IMR-90 (cell line): Measurements from ENCODE around the gene PLXNA1.

Experiments used
- BHLHE40 ChIP-seq: fragments of 150-350 bp; IDR thresholded peaks from 2 replicates; pipeline ENCODE4 v1.6.1; 2016; ENCODE audit warnings: mild to moderate bottlenecking, low read depth, low read length
- CTCF ChIP-seq: conservative IDR thresholded peaks from 2 replicates; pipeline ENCODE4 v1.5.1; 2012; ENCODE audit warnings: mild to moderate bottlenecking, low read depth, low read length, improper control_type of control experiment
- ELK1 ChIP-seq: fragments of 150-350 bp; IDR thresholded peaks from 2 replicates; pipeline ENCODE4 v1.6.1; 2016; ENCODE audit warnings: low read depth, mild to moderate bottlenecking, low read length, moderate library complexity, borderline replicate concordance
- FOS ChIP-seq: fragments of 150-350 bp; IDR thresholded peaks from 2 replicates; pipeline ENCODE4 v1.6.1; 2016; ENCODE audit warnings: low read depth, low read length
- POLR2A ChIP-seq: IDR thresholded peaks from 2 replicates; pipeline ENCODE4 v1.6.1; 2012; ENCODE audit warnings: mild to moderate bottlenecking, low read depth, low read length
- RAD21 ChIP-seq: IDR thresholded peaks from 2 replicates; pipeline ENCODE4 v1.6.1; 2012; ENCODE audit warnings: low read length, improper control_type of control experiment
- SMC3 ChIP-seq: fragments of 150-350 bp; IDR thresholded peaks from 2 replicates; pipeline ENCODE4 v1.6.1; 2016; ENCODE audit warnings: low read depth, mild to moderate bottlenecking, antibody characterized with exemption, low read length, moderate library complexity

GRCh38 chr3:127003601-127004280 lies 20.8 kb downstream of the PLXNA1 start:
- no peak for TF ChIP-seq CTCF
- no peak for TF ChIP-seq FOS
- no peak for TF ChIP-seq RAD21
- no peak for TF ChIP-seq ELK1
- TF ChIP-seq BHLHE40: no peak
- no peak for TF ChIP-seq POLR2A
- TF ChIP-seq SMC3: no peak
